ENCODE data around the gene GRIPAP1. TPM values are rescaled to one million over a fixed set of nuclear protein-coding genes. Genes with fewer than 3 reads are reported as not detected.

The GRIPAP1 gene
- total and polyA plus RNA-seq, 2 donors (not counting 3 experiments of a cell fraction or from before 2014, with no cell fraction given), result 25.3 to 49.4 TPM

DNA sequence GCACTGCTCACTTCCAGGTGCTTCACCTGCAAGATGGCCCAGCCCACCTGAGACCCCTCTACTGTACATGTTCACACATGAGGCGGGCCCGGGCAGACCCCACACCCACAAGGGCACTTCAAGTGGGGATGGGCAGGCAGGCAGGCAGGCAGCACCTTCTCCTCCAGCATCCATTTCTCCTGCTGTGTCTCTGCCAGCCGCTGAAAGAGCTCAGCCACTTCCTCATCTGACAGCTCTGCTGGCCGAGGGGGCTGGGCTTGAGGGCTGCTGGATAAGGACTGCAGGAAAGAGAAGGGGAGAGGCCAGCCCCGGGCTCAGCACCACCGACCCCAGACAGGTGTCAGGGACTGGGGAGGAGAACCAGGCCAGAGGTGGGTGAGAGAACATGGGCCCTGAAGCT lies 26.0 kb downstream of the GRIPAP1 start:
- Histone ChIP-seq H3K27ac (ENCODE audit: insufficient read depth, low read depth, low read length) (no peak overlapping the region), H2AFZ (ENCODE audit: low read depth, low read length) (no peak overlapping the region), H3K4me2 (ENCODE audit: insufficient read depth, low read length) (no peak overlapping the region), H3K4me1 (ENCODE audit: control insufficient read depth, extremely low read depth, insufficient read depth, low read length) (peaks cover 3% of the 10 kb centered on the region), H3K9me1 (replicated peaks; ENCODE audit: control insufficient read depth, extremely low read depth, insufficient read depth, low read length) (no peaks in the 10 kb centered on the region), H3K36me3 (ENCODE audit: control insufficient read depth in 2 of 2, extremely low read depth in 1 of 2, insufficient read depth in 2 of 2, low read length in 2 of 2) (peaks cover under 1 to 21% of the 10 kb centered on the region in 2 experiments), H3K4me3 (replicated peaks in 1 of 3; ENCODE audit: insufficient read depth in 1 of 3, low read depth in 1 of 3, low read length in 3 of 3) (no peak overlapping the region), H3K9me3 (replicated peaks; ENCODE audit: control insufficient read depth, insufficient read depth, low read length) (no peaks in the 10 kb centered on the region), H3K9ac (replicated peaks; ENCODE audit: extremely low read depth, insufficient read depth, low read length) (no peak overlapping the region), H4K20me1 (replicated peaks; ENCODE audit: control insufficient read depth, extremely low read depth, insufficient read depth, low read length) (no peaks in the 10 kb centered on the region), H3K79me2 (ENCODE audit: control insufficient read depth, insufficient read depth, low read length) (no peaks in the 10 kb centered on the region), H3K27me3 (ENCODE audit: control insufficient read depth in 2 of 2, insufficient read depth in 2 of 2, low read length in 2 of 2) (no peaks in the 10 kb centered on the region)
- FAIRE-seq, result no peak
- intact Hi-C loops (cut with micrococcal nuclease), result no loop called here
- BruUV-seq (replicated peaks), result no TSS peak
- DNase-seq (ENCODE audit: low read depth, low spot score), result no peak
- dilution Hi-C loops (cut with MboI; ENCODE audit: extremely low pct_ligation_motif_present, low sequenced_read_pairs), result no loop called here
- TF ChIP-seq, protein P1, sequence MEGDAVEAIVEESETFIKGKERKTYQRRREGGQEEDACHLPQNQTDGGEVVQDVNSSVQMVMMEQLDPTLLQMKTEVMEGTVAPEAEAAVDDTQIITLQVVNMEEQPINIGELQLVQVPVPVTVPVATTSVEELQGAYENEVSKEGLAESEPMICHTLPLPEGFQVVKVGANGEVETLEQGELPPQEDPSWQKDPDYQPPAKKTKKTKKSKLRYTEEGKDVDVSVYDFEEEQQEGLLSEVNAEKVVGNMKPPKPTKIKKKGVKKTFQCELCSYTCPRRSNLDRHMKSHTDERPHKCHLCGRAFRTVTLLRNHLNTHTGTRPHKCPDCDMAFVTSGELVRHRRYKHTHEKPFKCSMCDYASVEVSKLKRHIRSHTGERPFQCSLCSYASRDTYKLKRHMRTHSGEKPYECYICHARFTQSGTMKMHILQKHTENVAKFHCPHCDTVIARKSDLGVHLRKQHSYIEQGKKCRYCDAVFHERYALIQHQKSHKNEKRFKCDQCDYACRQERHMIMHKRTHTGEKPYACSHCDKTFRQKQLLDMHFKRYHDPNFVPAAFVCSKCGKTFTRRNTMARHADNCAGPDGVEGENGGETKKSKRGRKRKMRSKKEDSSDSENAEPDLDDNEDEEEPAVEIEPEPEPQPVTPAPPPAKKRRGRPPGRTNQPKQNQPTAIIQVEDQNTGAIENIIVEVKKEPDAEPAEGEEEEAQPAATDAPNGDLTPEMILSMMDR (IDR thresholded peaks at IDR 0.05; ENCODE audit: extremely low read depth in 1 of 2, insufficient read depth in 1 of 2, low read depth in 1 of 2, low read length in 2 of 2), result no peak
- TF ChIP-seq EZH2 (IDR thresholded peaks at IDR 0.05; ENCODE audit: borderline replicate concordance, low read depth, low read length, severe bottlenecking), result no peak
- no peak for TF ChIP-seq FOS (IDR thresholded peaks at IDR 0.05; ENCODE audit: borderline replicate concordance, insufficient read depth, low read length)
- TF ChIP-seq JUN (IDR thresholded peaks at IDR 0.05; ENCODE audit: borderline replicate concordance, insufficient read depth, insufficient read length, low read depth), result no peak
- TF ChIP-seq POLR2AphosphoS5 (IDR thresholded peaks at IDR 0.05; ENCODE audit: insufficient read depth, low read depth, low read length), result no peak
- TF ChIP-seq MYC (IDR thresholded peaks at IDR 0.05; ENCODE audit: low read depth, low read length), result no peak
- TF ChIP-seq, protein P2, sequence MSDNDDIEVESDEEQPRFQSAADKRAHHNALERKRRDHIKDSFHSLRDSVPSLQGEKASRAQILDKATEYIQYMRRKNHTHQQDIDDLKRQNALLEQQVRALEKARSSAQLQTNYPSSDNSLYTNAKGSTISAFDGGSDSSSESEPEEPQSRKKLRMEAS (IDR thresholded peaks at IDR 0.05; ENCODE audit: insufficient read depth, insufficient read length), result no peak
- no peak for TF ChIP-seq GATA2 (IDR thresholded peaks at IDR 0.05; ENCODE audit: insufficient read depth, insufficient read length, low read depth, low read length)
- no peak for TF ChIP-seq POLR2A (IDR thresholded peaks at IDR 0.05; ENCODE audit: low read depth, low read length)
- ChIA-PET POLR2A (no interaction called here), CTCF (no interaction called here)

Measured in endothelial cell of umbilical vein (primary cell).